ENCODE data around the gene FAM136A. TPM values are rescaled to one million over a fixed set of nuclear protein-coding genes. Genes with fewer than 3 reads are reported as not detected.
"Not testable (repeated sequence)": the region's sequence is repeated elsewhere in the genome, so short reads cannot be mapped to it uniquely, and the experiment has no call there.

Gene FAM136A
- total RNA-seq, 1 donor from 2014 or later, result 2.0 TPM

- Histone ChIP-seq H3K4me3 (no peak overlapping the region), H3K4me1 (no peaks in the 10 kb centered on the region), H3K36me3 (peaks cover 68 to 82% of the 10 kb centered on the region in 2 donors), H3K27ac (no peak overlapping the region), H3K9me3 (no peaks in the 10 kb centered on the region), H3K27me3 (no peaks in the 10 kb centered on the region)
- DNase-seq (ENCODE audit: low spot score in 2 of 2), result no peak
- no peak for TF ChIP-seq CTCF (IDR thresholded peaks at IDR 0.05)
- intact Hi-C loops (cut with DNase I), result no loop called here
Measured at GRCh38 chr2:70283500-70284191, 18.2 kb downstream of the FAM136A start.

GRCh38 chr2:70282439-70282838 is 19.4 kb downstream of the FAM136A start:
- no peak overlapping the region for H3K27ac ChIP-seq
- no peaks in the 10 kb centered on the region for H3K27me3 ChIP-seq
- intact Hi-C loops (cut with DNase I), result no loop called here
- no peaks in the 10 kb centered on the region for H3K4me1 ChIP-seq
- H3K36me3 ChIP-seq, result peaks cover 68 to 82% of the 10 kb centered on the region in 2 donors
- no peaks in the 10 kb centered on the region for H3K9me3 ChIP-seq
- H3K4me3 ChIP-seq, result no peak overlapping the region
- DNase-seq (ENCODE audit: low spot score in 2 of 2), result no peak
- no peak for TF ChIP-seq CTCF (IDR thresholded peaks at IDR 0.05)

GRCh38 chr2:70280242-70280798 is 21.5 kb downstream of the FAM136A start:
- H3K27ac ChIP-seq, result no peak overlapping the region

GRCh38 chr2:70270323-70270722 is 31.5 kb downstream of the FAM136A start:
- no peak for TF ChIP-seq CTCF (IDR thresholded peaks at IDR 0.05)
- intact Hi-C loops (cut with DNase I), result no loop called here
- Histone ChIP-seq H3K27me3 (no peaks in the 10 kb centered on the region), H3K4me1 (no peaks in the 10 kb centered on the region), H3K36me3 (peaks cover 23 to 30% of the 10 kb centered on the region in 2 donors), H3K27ac (no peak overlapping the region), H3K9me3 (no peaks in the 10 kb centered on the region), H3K4me3 (no peak overlapping the region)
- no peak for DNase-seq (ENCODE audit: low spot score in 2 of 2)

More at GRCh38 chr2:70280242-70280798, 21.5 kb downstream of the FAM136A start:
- H3K36me3 ChIP-seq, result peaks cover 69 to 82% of the 10 kb centered on the region in 2 donors
- H3K4me1 ChIP-seq, result no peaks in the 10 kb centered on the region
- H3K27me3 ChIP-seq, result no peaks in the 10 kb centered on the region
- no peak overlapping the region for H3K4me3 ChIP-seq
- no peak for TF ChIP-seq CTCF (IDR thresholded peaks at IDR 0.05)
- intact Hi-C loops (cut with DNase I), result no loop called here
- DNase-seq (ENCODE audit: low spot score in 2 of 2), result no peak
- no peaks in the 10 kb centered on the region for H3K9me3 ChIP-seq

GRCh38 chr2:70269422-70270302 is 32.2 kb downstream of the FAM136A start:
- H3K4me1 ChIP-seq; H3K9me3 ChIP-seq; H3K4me3 ChIP-seq; H3K27ac ChIP-seq; intact Hi-C loops (cut with DNase I); DNase-seq (ENCODE audit: low spot score in 2 of 2); H3K27me3 ChIP-seq: not testable (repeated sequence)
- peaks cover 25 to 30% of the 10 kb centered on the region in 2 donors for H3K36me3 ChIP-seq

GRCh38 chr2:70266925-70267324 is 34.9 kb downstream of the FAM136A start:
- H3K4me3 ChIP-seq; DNase-seq (ENCODE audit: low spot score in 2 of 2); H3K4me1 ChIP-seq; H3K27ac ChIP-seq; H3K9me3 ChIP-seq; H3K27me3 ChIP-seq; intact Hi-C loops (cut with DNase I): not testable (repeated sequence)
- H3K36me3 ChIP-seq, result peaks cover 29 to 43% of the 10 kb centered on the region in 2 donors
